RWPE1 (cell line): Measurements from ENCODE around the gene ZFPM1.
"Not testable (repeated sequence)": the region's sequence is repeated elsewhere in the genome, so short reads cannot be mapped to it uniquely, and the experiment has no call there.

Experiments
- CTCF ChIA-PET: fragments of 350-600 bp; sonication (Branson Sonifier 250); formaldehyde crosslinking; extraction: SDS; loops from one replicate; lab custom pipeline; 2021; lab: Yijun Ruan, JAX
- POLR2A ChIA-PET: fragments of 400-600 bp; formaldehyde crosslinking; extraction: SDS; loops from one replicate; lab custom pipeline; 2020; ENCODE audit warnings: antibody characterized with exemption; ENCODE audit not compliant: low non-redundant PET; lab: Yijun Ruan, JAX
- DNase-seq: peaks from one replicate; pipeline ENCODE4 v3.0.0; 2012; ENCODE audit warnings: low spot score
- H3K27ac ChIP-seq: fragments of 450-650 bp; 2 replicates; pipeline ENCODE4 v1.5.1; 2017
- TF ChIP-seq, protein P1 (sequence below): fragments of 450-650 bp; conservative IDR thresholded peaks from 2 replicates; pipeline ENCODE4 v1.5.1; 2017; ENCODE audit warnings: low read depth, mild to moderate bottlenecking

The ZFPM1 gene

DNA sequence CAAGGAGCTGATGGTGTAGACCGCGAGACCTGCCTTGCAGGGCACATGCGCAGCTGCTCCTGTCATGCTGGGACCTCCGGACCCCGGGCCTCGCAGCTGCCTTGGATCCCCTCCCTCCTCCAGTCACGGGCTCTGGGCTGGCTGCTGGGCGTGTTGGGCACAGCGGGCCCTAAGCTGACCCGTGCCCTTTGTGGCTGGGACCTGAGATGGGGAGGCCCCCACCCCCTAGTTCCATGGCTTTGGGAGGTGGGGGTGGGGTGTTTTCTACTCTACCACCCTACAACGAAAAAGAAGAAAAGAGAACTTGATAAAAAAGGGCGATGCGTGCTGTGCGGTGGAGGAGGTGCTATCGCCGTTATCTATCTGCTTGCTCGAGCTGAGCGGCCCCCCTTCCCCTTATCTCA, 14.5 kb downstream of the ZFPM1 start:
- POLR2A ChIA-PET, result no interaction called here
- no peak for DNase-seq
- TF ChIP-seq, protein P1, sequence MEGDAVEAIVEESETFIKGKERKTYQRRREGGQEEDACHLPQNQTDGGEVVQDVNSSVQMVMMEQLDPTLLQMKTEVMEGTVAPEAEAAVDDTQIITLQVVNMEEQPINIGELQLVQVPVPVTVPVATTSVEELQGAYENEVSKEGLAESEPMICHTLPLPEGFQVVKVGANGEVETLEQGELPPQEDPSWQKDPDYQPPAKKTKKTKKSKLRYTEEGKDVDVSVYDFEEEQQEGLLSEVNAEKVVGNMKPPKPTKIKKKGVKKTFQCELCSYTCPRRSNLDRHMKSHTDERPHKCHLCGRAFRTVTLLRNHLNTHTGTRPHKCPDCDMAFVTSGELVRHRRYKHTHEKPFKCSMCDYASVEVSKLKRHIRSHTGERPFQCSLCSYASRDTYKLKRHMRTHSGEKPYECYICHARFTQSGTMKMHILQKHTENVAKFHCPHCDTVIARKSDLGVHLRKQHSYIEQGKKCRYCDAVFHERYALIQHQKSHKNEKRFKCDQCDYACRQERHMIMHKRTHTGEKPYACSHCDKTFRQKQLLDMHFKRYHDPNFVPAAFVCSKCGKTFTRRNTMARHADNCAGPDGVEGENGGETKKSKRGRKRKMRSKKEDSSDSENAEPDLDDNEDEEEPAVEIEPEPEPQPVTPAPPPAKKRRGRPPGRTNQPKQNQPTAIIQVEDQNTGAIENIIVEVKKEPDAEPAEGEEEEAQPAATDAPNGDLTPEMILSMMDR, result no peak
- CTCF ChIA-PET, result interaction anchor here (0.6 kb wide), 1 partner anchor 466 kb away, joined by 6 read pairs; no protein-coding TSS in a partner anchor
- H3K27ac ChIP-seq, result no peak overlapping the region

DNA sequence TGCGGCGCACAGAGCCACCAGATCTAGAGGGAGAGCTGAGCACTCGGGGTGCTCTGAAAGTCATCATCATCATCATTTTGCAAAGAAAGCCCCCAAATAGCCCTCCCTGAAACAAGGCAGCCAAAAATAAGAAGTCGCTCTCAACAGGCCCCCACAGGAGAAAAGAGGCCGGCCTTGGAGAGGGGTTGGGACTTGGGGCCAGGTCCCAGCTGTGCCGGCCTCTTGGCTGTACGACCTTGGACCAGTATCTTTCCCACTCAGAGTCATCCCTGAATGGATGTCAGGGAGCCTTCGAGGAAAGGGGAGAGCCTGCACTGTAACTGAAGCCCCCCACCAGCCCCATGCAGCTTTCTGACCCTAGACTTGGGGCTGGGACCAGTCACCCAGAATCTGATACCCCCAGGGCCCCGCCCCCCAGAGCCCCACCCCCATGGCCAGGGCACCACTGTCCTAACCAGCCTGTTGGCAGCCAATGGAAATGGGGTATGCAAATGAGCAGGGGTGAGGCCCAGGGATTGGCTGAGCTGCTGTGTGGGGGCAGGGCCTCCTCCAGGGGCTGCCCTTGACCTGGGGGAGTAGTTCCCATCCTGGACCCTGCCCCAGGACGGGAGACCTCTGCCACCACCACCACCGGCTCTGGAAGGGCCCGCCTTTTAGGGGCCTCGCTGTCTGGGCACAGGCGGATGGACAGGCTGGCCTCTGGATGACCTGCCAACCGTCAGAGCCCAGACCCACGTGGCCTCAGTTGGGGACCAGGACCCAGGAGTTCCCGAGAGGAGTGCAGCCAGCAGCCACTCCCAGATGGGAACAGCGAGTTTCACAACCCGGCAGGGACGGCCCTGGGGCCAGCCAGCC, 15.4 kb downstream of the ZFPM1 start:
- no peak overlapping the region for H3K27ac ChIP-seq
- ChIA-PET CTCF (interaction anchor here (0.5 kb wide), 1 partner anchor 1348 kb away, joined by 3 read pairs; no protein-coding TSS in a partner anchor), POLR2A (no interaction called here)
- DNase-seq, result peak; percentile 76
- TF ChIP-seq, protein P1, result no peak

DNA sequence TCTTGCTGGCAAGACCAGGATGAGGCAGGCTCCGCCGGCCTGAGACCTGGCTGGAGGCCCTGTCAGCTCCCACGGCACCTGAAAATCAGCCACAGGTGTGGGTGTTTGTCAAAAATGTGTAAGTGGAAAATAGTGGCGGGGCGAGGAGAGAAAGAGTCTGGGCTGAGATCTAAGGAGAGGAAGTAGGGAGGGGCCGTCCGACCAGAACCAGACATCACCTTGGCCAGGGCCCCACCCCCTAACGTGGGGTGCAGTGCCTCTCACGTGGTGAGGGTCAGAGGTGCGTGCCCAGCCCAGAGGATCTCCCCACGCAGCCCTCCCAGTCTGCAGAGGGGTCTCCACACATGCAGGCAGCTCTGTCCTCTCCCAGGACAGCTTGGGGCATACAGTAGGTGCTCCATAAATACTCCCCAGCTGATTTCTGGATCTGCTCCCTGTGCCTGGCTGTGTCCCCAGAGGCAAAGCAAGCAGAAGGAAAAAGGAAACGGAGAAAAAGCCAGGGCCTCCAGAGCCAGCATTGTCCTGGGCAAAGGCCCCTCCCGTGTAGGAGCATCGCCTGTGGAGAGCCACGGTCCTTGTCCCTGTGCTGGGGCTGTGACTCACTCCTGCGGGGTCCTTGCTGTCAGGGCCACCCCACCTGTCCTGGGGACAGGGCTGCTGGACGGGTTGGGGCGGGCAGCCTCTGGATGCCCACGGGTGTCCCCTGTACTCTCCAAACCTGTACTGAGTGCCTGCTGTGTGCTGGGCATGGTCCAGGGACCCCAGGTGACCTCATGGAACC, 16.7 kb downstream of the ZFPM1 start:
- H3K27ac ChIP-seq, result no peak overlapping the region
- TF ChIP-seq, protein P1, result no peak
- no peak for DNase-seq
- CTCF ChIA-PET, result no interaction called here
- POLR2A ChIA-PET, result no interaction called here

DNA sequence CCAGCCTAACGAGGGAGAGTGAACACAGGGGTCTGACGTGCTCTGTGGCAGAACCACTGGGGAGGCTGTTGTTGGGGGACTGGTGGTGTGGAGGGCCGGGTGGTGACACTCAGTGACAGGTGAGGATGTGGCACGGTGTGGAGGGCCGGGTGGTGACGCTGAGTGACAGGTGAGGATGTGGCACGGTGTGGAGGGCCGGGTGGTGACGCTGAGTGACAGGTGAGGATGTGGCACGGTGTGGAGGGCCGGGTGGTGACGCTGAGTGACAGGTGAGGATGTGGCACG, 17.3 kb downstream of the ZFPM1 start:
- POLR2A ChIA-PET, result not testable (repeated sequence)

DNA sequence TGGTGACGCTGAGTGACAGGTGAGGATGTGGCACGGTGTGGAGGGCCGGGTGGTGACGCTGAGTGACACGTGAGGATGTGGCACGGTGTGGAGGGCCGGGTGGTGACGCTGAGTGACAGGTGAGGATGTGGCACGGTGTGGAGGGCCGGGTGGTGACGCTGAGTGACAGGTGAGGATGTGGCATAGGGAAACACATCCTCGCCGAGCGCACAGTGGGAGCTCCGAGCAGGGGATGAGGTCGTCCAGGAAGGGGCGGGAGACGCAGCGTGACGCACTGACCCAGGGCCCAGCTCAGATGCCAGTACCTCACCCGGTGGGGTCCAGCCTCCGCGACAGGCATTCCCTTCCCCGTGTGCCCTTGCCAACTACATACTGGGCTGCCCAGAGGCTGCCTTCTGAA, 17.6 kb downstream of the ZFPM1 start:
- CTCF ChIA-PET, POLR2A ChIA-PET, DNase-seq, H3K27ac ChIP-seq: not testable (repeated sequence)

More for the DNA sequence above, 17.3 kb downstream of the ZFPM1 start:
- DNase-seq, CTCF ChIA-PET, H3K27ac ChIP-seq: not testable (repeated sequence)

DNA sequence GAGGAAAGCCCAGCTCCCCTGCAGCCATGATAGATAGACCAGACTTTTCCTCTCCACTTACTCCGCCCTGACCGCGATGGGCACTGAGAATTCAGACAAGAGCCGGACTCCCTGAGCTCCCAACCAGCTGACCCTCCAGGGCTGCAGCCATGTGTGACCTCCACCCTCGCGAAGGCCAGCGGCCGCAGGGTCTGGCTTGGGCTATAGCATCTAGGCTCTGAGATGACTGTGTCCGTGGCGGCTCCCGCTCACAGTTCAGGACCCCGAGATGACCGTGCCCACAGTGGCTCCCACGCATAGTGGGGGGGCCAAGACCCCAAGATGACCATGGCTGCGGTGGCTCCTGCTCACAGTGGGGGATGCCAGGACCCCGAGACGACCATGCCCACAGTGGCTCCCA, 18.0 kb downstream of the ZFPM1 start:
- TF ChIP-seq, protein P1, result no peak
- H3K27ac ChIP-seq, result no peak overlapping the region
- POLR2A ChIA-PET, result no interaction called here
- DNase-seq, result no peak
- CTCF ChIA-PET, result no interaction called here

DNA sequence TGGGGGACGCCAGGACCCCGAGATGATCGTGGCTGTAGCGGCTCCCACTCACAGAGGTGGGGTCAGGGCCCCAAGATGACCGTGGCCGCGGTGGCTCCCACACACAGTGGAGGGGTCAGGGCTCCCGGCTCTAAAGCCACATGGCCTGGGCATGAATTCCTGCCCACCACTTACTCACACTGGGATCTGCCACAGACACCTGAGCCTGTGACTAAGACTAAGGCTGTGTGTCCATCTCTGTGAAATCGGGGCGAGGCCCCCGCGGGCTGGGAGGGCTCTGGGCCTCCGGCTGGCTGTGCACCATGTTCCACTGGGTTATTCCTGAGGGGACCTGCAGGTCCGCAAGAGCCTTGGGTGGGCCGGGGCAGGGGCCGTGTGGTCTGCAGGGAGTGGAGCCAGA, 18.5 kb downstream of the ZFPM1 start:
- TF ChIP-seq, protein P1, result no peak
- H3K27ac ChIP-seq, result no peak overlapping the region
- ChIA-PET POLR2A (no interaction called here), CTCF (no interaction called here)
- DNase-seq, result peak; percentile 33
